H1 (cell line): ENCODE measurements around the gene NFX1. TPM values are rescaled to one million over a fixed set of nuclear protein-coding genes. Genes with fewer than 3 reads are reported as not detected.

Source experiments
- CTCF ChIA-PET: fragments of 300-600 bp; sonication (Branson Sonifier 250); formaldehyde crosslinking; loops from one replicate; lab custom pipeline; 2021; ENCODE audit not compliant: partially characterized antibody; lab: Charles Lee
- POLR2A ChIA-PET: fragments of 300-600 bp; sonication (Branson Sonifier 250); formaldehyde crosslinking; loops from one replicate; lab custom pipeline; 2021; ENCODE audit warnings: inconsistent platforms; ENCODE audit not compliant: partially characterized antibody; lab: Charles Lee
- DNase-seq, 2 experiments: peaks; one replicate each; pipeline versions ENCODE4 v3.0.0 to v3.0.0-alpha.2; 2010 to 2022; ENCODE audit warnings: low spot score in 2 of 2, low read depth in 1 of 2, mixed read lengths in 1 of 2
- FAIRE-seq: peaks from 2 replicates; lab custom pipeline; 2011; peaks lifted over from hg19 to GRCh38; lab: Jason Lieb, UNC
- H2AFZ ChIP-seq: 2 replicates; pipeline ENCODE4 v1.8.1; 2012; ENCODE audit warnings: low read length, inconsistent platforms
- H2AK5ac ChIP-seq: 2 replicates; pipeline ENCODE4 v1.6.1; 2013; ENCODE audit warnings: low read depth, low read length
- H2BK120ac ChIP-seq: replicated peaks from 2 replicates; pipeline ENCODE3; 2013; ENCODE audit warnings: low read depth, low read length, inconsistent platforms
- H2BK12ac ChIP-seq: 2 replicates; pipeline ENCODE4 v1.6.1; 2013; ENCODE audit warnings: low read depth, low read length
- H2BK15ac ChIP-seq: 2 replicates; pipeline ENCODE4 v1.6.1; 2013; ENCODE audit warnings: low read length
- H2BK20ac ChIP-seq: 2 replicates; pipeline ENCODE4 v1.6.1; 2013; ENCODE audit warnings: low read length
- H2BK5ac ChIP-seq: 2 replicates; pipeline ENCODE4 v1.6.1; 2013; ENCODE audit warnings: low read depth, low read length
- H3K14ac ChIP-seq: 2 replicates; pipeline ENCODE4 v1.6.1; 2013; ENCODE audit warnings: inconsistent platforms; ENCODE audit not compliant: insufficient read length
- H3K18ac ChIP-seq: 2 replicates; pipeline ENCODE4 v1.6.1; 2013; ENCODE audit warnings: low read length; ENCODE audit errors: extremely low read depth
- H3K23ac ChIP-seq: 2 replicates; pipeline ENCODE4 v1.6.1; 2013; ENCODE audit warnings: inconsistent platforms; ENCODE audit not compliant: insufficient read length
- H3K23me2 ChIP-seq: 2 replicates; pipeline ENCODE4 v1.6.1; 2013; ENCODE audit warnings: low read depth, low read length
- H3K27ac ChIP-seq: 2 replicates; pipeline ENCODE4 v1.6.1; 2011; ENCODE audit warnings: low read depth, low read length, inconsistent platforms
- H3K27me3 ChIP-seq, 4 experiments: replicated peaks in 1 of 4; 1 replicate in 1 of 4; 2 replicates in 3 of 4; pipeline versions ENCODE4 v1.6.1 to v1.8.1; 2011 to 2013; ENCODE audit warnings: low read length in 3 of 4, mild to moderate bottlenecking in 3 of 4, inconsistent platforms in 2 of 4, mixed read lengths in 2 of 4, moderate library complexity in 1 of 4; ENCODE audit not compliant: control insufficient read depth in 3 of 4, insufficient read depth in 3 of 4; ENCODE audit errors: extremely low read depth in 1 of 4
- H3K36me3 ChIP-seq, 4 experiments: 2 replicates each; pipeline versions ENCODE4 v1.6.1 to v1.8.1; 2011 to 2013; ENCODE audit warnings: mild to moderate bottlenecking in 4 of 4, low read length in 3 of 4, moderate library complexity in 2 of 4, control low read depth in 1 of 4, inconsistent platforms in 1 of 4; ENCODE audit not compliant: insufficient read depth in 4 of 4, control insufficient read depth in 2 of 4
- H3K4ac ChIP-seq: replicated peaks from 2 replicates; pipeline ENCODE3; 2013; ENCODE audit warnings: low read length, low read depth, mixed read lengths, inconsistent platforms; ENCODE audit not compliant: insufficient read length
- H3K4me1 ChIP-seq, 4 experiments: replicated peaks in 1 of 4; 1 replicate in 1 of 4; 2 replicates in 3 of 4; pipeline versions ENCODE4 v1.6.1 to v1.8.1; 2011 to 2013; ENCODE audit warnings: low read length in 3 of 4, inconsistent platforms in 2 of 4, mixed read lengths in 1 of 4; ENCODE audit not compliant: insufficient read depth in 4 of 4, control insufficient read depth in 3 of 4
- H3K4me2 ChIP-seq, 2 experiments: 2 replicates each; pipeline versions ENCODE4 v1.6.1 to v1.8.1; 2011 to 2013; ENCODE audit warnings: low read depth in 2 of 2, low read length in 2 of 2, control low read depth in 1 of 2, inconsistent platforms in 1 of 2, mild to moderate bottlenecking in 1 of 2; ENCODE audit not compliant: insufficient read depth in 1 of 2
- H3K4me3 ChIP-seq, 4 experiments: fragments of 200-600, 300-600 bp in 1 of 4; sonication (generic), shearing (Covaris generic), sonication (Bioruptor Twin) in 1 of 4; 2 replicates each; pipeline versions ENCODE4 v1.5.1 to v1.8.1; 2011 to 2016; ENCODE audit warnings: low read length in 4 of 4, low read depth in 3 of 4, control low read depth in 2 of 4, inconsistent platforms in 2 of 4, mild to moderate bottlenecking in 2 of 4, mixed read lengths in 1 of 4, moderate library complexity in 1 of 4; ENCODE audit not compliant: insufficient read depth in 2 of 4; ENCODE audit errors: extremely low read depth in 1 of 4
- H3K56ac ChIP-seq: replicated peaks from 2 replicates; pipeline ENCODE3; 2013; ENCODE audit warnings: low read depth, mild to moderate bottlenecking, mixed read lengths, low read length, inconsistent platforms; ENCODE audit not compliant: insufficient read length
- H3K79me1 ChIP-seq: 2 replicates; pipeline ENCODE4 v1.6.1; 2013; ENCODE audit warnings: low read depth, low read length, control low read depth
- H3K79me2 ChIP-seq, 2 experiments: 2 replicates each; pipeline versions ENCODE4 v1.6.1 to v1.8.1; 2012 to 2013; ENCODE audit warnings: low read length in 2 of 2, mild to moderate bottlenecking in 2 of 2, inconsistent platforms in 1 of 2; ENCODE audit not compliant: insufficient read depth in 2 of 2, control insufficient read depth in 1 of 2
- H3K9ac ChIP-seq, 4 experiments: replicated peaks in 1 of 4; 1 replicate in 1 of 4; 2 replicates in 3 of 4; pipeline versions ENCODE4 v1.6.1 to v1.8.1; 2011 to 2013; ENCODE audit warnings: low read depth in 3 of 4, low read length in 3 of 4, control low read depth in 2 of 4, mild to moderate bottlenecking in 2 of 4, moderate library complexity in 2 of 4, inconsistent platforms in 1 of 4; ENCODE audit errors: extremely low read depth in 1 of 4
- H3K9me3 ChIP-seq, 2 experiments: 2 replicates each; pipeline versions ENCODE4 v1.6.1 to v1.8.1; 2012 to 2013; ENCODE audit warnings: mild to moderate bottlenecking in 2 of 2, moderate library complexity in 2 of 2, control low read depth in 1 of 2, inconsistent platforms in 1 of 2, low read depth in 1 of 2, low read length in 1 of 2, mixed read lengths in 1 of 2; ENCODE audit not compliant: insufficient read depth in 2 of 2
- H4K20me1 ChIP-seq, 2 experiments: replicated peaks in 1 of 2; 2 replicates each; pipeline versions ENCODE3 to v1.8.1; 2011 to 2013; ENCODE audit warnings: inconsistent platforms in 2 of 2, low read length in 2 of 2, mild to moderate bottlenecking in 1 of 2; ENCODE audit not compliant: insufficient read depth in 2 of 2, control insufficient read depth in 1 of 2
- H4K5ac ChIP-seq: 2 replicates; pipeline ENCODE4 v1.6.1; 2013; ENCODE audit warnings: low read length, low read depth, mixed read lengths, inconsistent platforms; ENCODE audit not compliant: insufficient read length
- H4K8ac ChIP-seq: 2 replicates; pipeline ENCODE4 v1.8.0; 2013; ENCODE audit warnings: mild to moderate bottlenecking, moderate library complexity, low read length, inconsistent platforms; ENCODE audit not compliant: insufficient read depth; ENCODE audit errors: extremely low read depth
- H4K91ac ChIP-seq: replicated peaks from 2 replicates; pipeline ENCODE3; 2013; ENCODE audit warnings: low read length, mixed read lengths, inconsistent platforms; ENCODE audit not compliant: insufficient read length
- BCL11A ChIP-seq, 2 experiments: IDR thresholded peaks; one replicate each; pipeline ENCODE4 v1.6.1; 2011; ENCODE audit warnings: low read depth in 2 of 2, low read length in 2 of 2, mild to moderate bottlenecking in 2 of 2
- CHD1 ChIP-seq: IDR thresholded peaks from 2 replicates; pipeline ENCODE4 v1.6.1; 2012; ENCODE audit warnings: low read depth, low read length, improper control_type of control experiment
- CREB1 ChIP-seq: IDR thresholded peaks from 2 replicates; pipeline ENCODE4 v1.6.1; 2012; ENCODE audit warnings: inconsistent platforms
- EZH2 ChIP-seq: fragments of 200-600 bp; sonication (generic); IDR thresholded peaks from 2 replicates; pipeline ENCODE4 v1.7.1; 2012; ENCODE audit warnings: low read depth, mild to moderate bottlenecking, moderate library complexity, low read length, inconsistent platforms; ENCODE audit not compliant: severe bottlenecking
- GABPA ChIP-seq: IDR thresholded peaks from 2 replicates; pipeline ENCODE4 v1.6.1; 2011; ENCODE audit warnings: mild to moderate bottlenecking, low read length, moderate library complexity, borderline replicate concordance; ENCODE audit not compliant: insufficient read depth
- GTF2F1 ChIP-seq: IDR thresholded peaks from 2 replicates; pipeline ENCODE4 v1.6.1; 2012; ENCODE audit warnings: low read depth, low read length, improper control_type of control experiment, borderline replicate concordance
- RXRA ChIP-seq: IDR thresholded peaks from 2 replicates; pipeline ENCODE4 v1.6.1; 2011; ENCODE audit warnings: low read depth, mild to moderate bottlenecking, low read length, moderate library complexity; ENCODE audit not compliant: insufficient read depth
- SAP30 ChIP-seq: fragments of 300-600 bp; sonication (generic); IDR thresholded peaks from 2 replicates; pipeline ENCODE4 v1.7.1; 2012; ENCODE audit warnings: low read length, moderate library complexity, mild to moderate bottlenecking, inconsistent platforms; ENCODE audit not compliant: insufficient read depth, insufficient replicate concordance
- SIX5 ChIP-seq: IDR thresholded peaks from 2 replicates; pipeline ENCODE4 v1.6.1; 2011; ENCODE audit warnings: mild to moderate bottlenecking, low read depth, low read length
- TAF7 ChIP-seq: optimal IDR thresholded peaks from 2 replicates; pipeline ENCODE3; 2011; ENCODE audit warnings: low read depth, mild to moderate bottlenecking, inconsistent platforms, low read length, moderate library complexity, borderline replicate concordance
- ZNF274 ChIP-seq: IDR thresholded peaks from 2 replicates; pipeline ENCODE4 v1.7.0; 2012; ENCODE audit warnings: low read length, borderline replicate concordance; ENCODE audit errors: extremely low read depth
- WGBS, 2 experiments: shearing (Covaris generic) in 1 of 2; methylation state at CpG; one replicate each; pipeline versions ENCODE4 v1.1.6 to v1.1.7; 2013 to 2015; ENCODE audit warnings: low lambda C conversion rate in 2 of 2, mixed read lengths in 2 of 2, inconsistent platforms in 1 of 2, low coverage in 1 of 2, missing lambda C conversion rate in 1 of 2; ENCODE audit not compliant: insufficient replicate concordance in 2 of 2, insufficient coverage in 1 of 2, insufficient read length in 1 of 2; ENCODE audit errors: extremely low coverage in 1 of 2, missing lambda C conversion rate in 1 of 2; 5-methylcytosine and 5-hydroxymethylcytosine counted together
- polyA plus RNA-seq, 7 experiments: library from polyadenylated mRNA; depleted of rRNA in 3 of 7; stranded (reverse) in 5 of 7; unstranded in 2 of 7; fragments of >200 nt in 5 of 7; fragments of 200-250 nt in 2 of 7; gene quantifications; 1 replicate in 5 of 7; 2 replicates in 1 of 7; 4 replicates in 1 of 7; pipeline versions ENCODE4 v1.2.1 to v1.2.3, GENCODE V29; 2011 to 2013; ENCODE audit warnings: missing spikeins in 2 of 7, mixed read lengths in 2 of 7
- total RNA-seq: library from RNA; stranded (reverse); fragmentation: NEBNext Ultra II Directional; extraction: Animal tissue kit (Norgen Biotek cat#: 25700); gene quantifications from 2 replicates; pipeline ENCODE4 v1.2.1, GENCODE V29; 2021

NFX1 gene
- total and polyA plus RNA-seq, 2 of the 8 experiments (the other 6 are each of a cell fraction or from before 2014, with no cell fraction given) = 19.4 to 28.4 TPM

- 94% methylated on average over 2 of the region's 2 CpGs; no CpG with 5 or more reads in 1 of the 2 experiments for WGBS, 2 experiments
- Histone ChIP-seq H4K91ac (no peak overlapping the region), H4K20me1 (no peaks in the 10 kb centered on the region), H3K9ac (no peak overlapping the region), H3K56ac (no peak overlapping the region), H2BK120ac (no peak overlapping the region), H3K36me3 (peaks cover 2 to 56% (median 37%) of the 10 kb centered on the region in 4 experiments; a peak in 6 of 8 replicates), H3K79me1 (peaks cover 3% of the 10 kb centered on the region), H3K4me1 (no peaks in the 10 kb centered on the region; a peak in 1 of 7 replicates), H2BK15ac (no peak overlapping the region), H3K23me2 (no peaks in the 10 kb centered on the region; the same call in 1 of the 2 replicates), H4K8ac (no peak overlapping the region), H3K9me3 (no peaks in the 10 kb centered on the region), H2BK12ac (no peak overlapping the region), H2BK20ac (no peak overlapping the region), H3K14ac (no peak overlapping the region), H3K79me2 (peaks cover 0 to 53% of the 10 kb centered on the region in 2 experiments; a peak in 3 of 4 replicates), H3K4me2 (no peak overlapping the region), H3K27me3 (no peaks in the 10 kb centered on the region), H3K18ac (no peak overlapping the region), H2AK5ac (no peak overlapping the region), H4K5ac (no peak overlapping the region), H3K4ac (no peak overlapping the region), H2AFZ (no peak overlapping the region), H3K23ac (no peak overlapping the region), H3K4me3 (no peak overlapping the region), H2BK5ac (no peak overlapping the region), H3K27ac (no peak overlapping the region)
- DNase-seq (no peak), FAIRE-seq (no peak)
- ChIA-PET CTCF (no interaction called here), POLR2A (interaction anchor here (1.8 kb wide), 1 partner anchor 8 kb away, joined by 5 read pairs; no protein-coding TSS in a partner anchor)
- TF ChIP-seq EZH2 = no peak
- no peak for TF ChIP-seq CHD1
- TF ChIP-seq GTF2F1 = no peak
- no peak for TF ChIP-seq GABPA
- no peak for TF ChIP-seq CREB1
- no peak for TF ChIP-seq SAP30
- TF ChIP-seq RXRA = no peak
- TF ChIP-seq TAF7 = no peak
- TF ChIP-seq SIX5 = no peak
- no peak for TF ChIP-seq ZNF274
- no peak for TF ChIP-seq BCL11A (IDR thresholded peaks at IDR 0.05; ENCODE audit: low read depth in 2 of 2, low read length in 2 of 2)
Observed at GRCh38 chr9:33295571-33295970, 5.3 kb downstream of the NFX1 start.
